SK-N-SH (cell line): Measurements from ENCODE around the gene P2RY6. TPM values are rescaled to one million over a fixed set of nuclear protein-coding genes. Genes with fewer than 3 reads are reported as not detected.

Experiments
- CTCF ChIA-PET: fragments of 300-600, 350-600 bp; formaldehyde crosslinking; extraction: SDS; loops from one replicate; lab custom pipeline; 2021; lab: Yijun Ruan, JAX
- POLR2A ChIA-PET: fragments of 350-600 bp; sonication (Branson Sonifier 250); formaldehyde crosslinking; extraction: SDS; loops from one replicate; lab custom pipeline; 2020; ENCODE audit warnings: antibody characterized with exemption, inconsistent platforms; lab: Yijun Ruan, JAX
- DNase-seq: peaks from one replicate; pipeline ENCODE4 v3.0.0; 2012
- H2AFZ ChIP-seq: fragments of 200-600 bp; sonication (generic); 2 replicates; pipeline ENCODE4 v1.8.1; 2016; ENCODE audit warnings: antibody characterized with exemption, mild to moderate bottlenecking, low read depth
- H3F3A ChIP-seq: fragments of 200-600 bp; sonication (generic); replicated peaks from 2 replicates; pipeline ENCODE3; 2016; ENCODE audit warnings: antibody characterized with exemption, mild to moderate bottlenecking; ENCODE audit not compliant: insufficient read depth
- H3K27ac ChIP-seq, 2 experiments: fragments of 200-500 bp in 1 of 2; fragments of 200-600 bp in 1 of 2; sonication (Bioruptor generic) in 1 of 2; sonication (generic), shearing (Covaris generic) in 1 of 2; 2 replicates each; pipeline versions ENCODE4 v1.5.1 to v1.6.1; 2014 to 2016; ENCODE audit warnings: low read depth in 2 of 2, inconsistent platforms in 1 of 2, low read length in 1 of 2, mild to moderate bottlenecking in 1 of 2, mixed read lengths in 1 of 2
- H3K27me3 ChIP-seq: fragments of 200-600 bp; sonication (generic), shearing (Covaris generic); 2 replicates; pipeline ENCODE4 v1.6.1; 2016; ENCODE audit warnings: mixed run types; ENCODE audit not compliant: insufficient read depth
- H3K36me3 ChIP-seq, 2 experiments: fragments of 200-500 bp in 1 of 2; fragments of 200-600 bp in 1 of 2; sonication (Bioruptor generic) in 1 of 2; sonication (generic) in 1 of 2; replicated peaks in 1 of 2; 2 replicates each; pipeline versions ENCODE3 to v1.5.1; 2014 to 2016; ENCODE audit warnings: low read length in 1 of 2, mild to moderate bottlenecking in 1 of 2; ENCODE audit not compliant: insufficient read depth in 2 of 2, control insufficient read depth in 1 of 2
- H3K4me1 ChIP-seq, 2 experiments: fragments of 200-500 bp in 1 of 2; fragments of 200-600 bp in 1 of 2; sonication (Bioruptor generic) in 1 of 2; sonication (generic), shearing (Covaris generic) in 1 of 2; 2 replicates each; pipeline versions ENCODE4 v1.5.1 to v1.6.1; 2014 to 2016; ENCODE audit warnings: low read depth in 1 of 2, low read length in 1 of 2, mixed run types in 1 of 2; ENCODE audit not compliant: insufficient read depth in 2 of 2, control insufficient read depth in 1 of 2
- H3K4me2 ChIP-seq: fragments of 200-600 bp; sonication (generic), shearing (Covaris generic); 2 replicates; pipeline ENCODE4 v1.6.1; 2017; ENCODE audit warnings: mixed run types
- H3K4me3 ChIP-seq, 2 experiments: fragments of 200-500 bp in 1 of 2; fragments of 200-600 bp in 1 of 2; sonication (Bioruptor generic) in 1 of 2; sonication (generic), shearing (Covaris generic) in 1 of 2; 2 replicates each; pipeline versions ENCODE4 v1.5.1 to v1.8.1; 2014 to 2016; ENCODE audit warnings: low read depth in 2 of 2, inconsistent platforms in 1 of 2, low read length in 1 of 2, mild to moderate bottlenecking in 1 of 2, mixed read lengths in 1 of 2, moderate library complexity in 1 of 2
- H3K79me2 ChIP-seq: fragments of 200-600 bp; sonication (generic); 2 replicates; pipeline ENCODE4 v1.8.1; 2017; ENCODE audit warnings: mild to moderate bottlenecking; ENCODE audit not compliant: insufficient read depth
- H3K9ac ChIP-seq: fragments of 200-600 bp; sonication (generic); 2 replicates; pipeline ENCODE4 v1.6.1; 2017; ENCODE audit warnings: mixed run types
- H3K9me2 ChIP-seq: fragments of 200-600 bp; sonication (generic); 2 replicates; pipeline ENCODE4 v1.6.1; 2017; ENCODE audit warnings: mixed run types
- H3K9me3 ChIP-seq: fragments of 200-600 bp; sonication (generic); 2 replicates; pipeline ENCODE4 v1.6.1; 2017; ENCODE audit warnings: mixed run types, mild to moderate bottlenecking, moderate library complexity
- H4K20me1 ChIP-seq: fragments of 200-600 bp; sonication (generic); 2 replicates; pipeline ENCODE4 v1.6.1; 2017; ENCODE audit warnings: mild to moderate bottlenecking, mixed run types; ENCODE audit not compliant: insufficient read depth
- CTCF ChIP-seq: fragments of 200-600 bp; sonication (generic); IDR thresholded peaks from 2 replicates; pipeline ENCODE4 v1.6.1; 2017; ENCODE audit warnings: antibody characterized with exemption, mild to moderate bottlenecking, moderate library complexity
- EP300 ChIP-seq, 2 experiments: IDR thresholded peaks; 2 replicates each; pipeline versions ENCODE4 v1.4.0 to v1.6.1; 2012; ENCODE audit warnings: borderline replicate concordance in 1 of 2, low read depth in 1 of 2, low read length in 1 of 2
- EZH2phosphoT487 ChIP-seq: fragments of 200-600 bp; sonication (generic); IDR thresholded peaks from 2 replicates; pipeline ENCODE4 v1.6.1; 2017; ENCODE audit warnings: low read depth, mixed run types, mild to moderate bottlenecking, antibody characterized with exemption, moderate library complexity, borderline replicate concordance
- GATA2 ChIP-seq: sonication (generic); formaldehyde crosslinking; IDR thresholded peaks from 2 replicates; pipeline ENCODE4 v1.5.0; 2020; ENCODE audit warnings: mild to moderate bottlenecking, missing genetic modification reagents
- IRF3 ChIP-seq: fragments of 150-350 bp; IDR thresholded peaks from 2 replicates; pipeline ENCODE4 v1.6.1; 2016; ENCODE audit warnings: mild to moderate bottlenecking, low read depth, low read length
- MAX ChIP-seq: IDR thresholded peaks from 2 replicates; pipeline ENCODE4 v1.4.0; 2012; ENCODE audit warnings: low read depth
- MEF2A ChIP-seq: IDR thresholded peaks from 2 replicates; pipeline ENCODE4 v1.4.0; 2012; ENCODE audit warnings: low read depth, borderline replicate concordance
- MXI1 ChIP-seq: IDR thresholded peaks from 2 replicates; pipeline ENCODE4 v1.6.1; 2012; ENCODE audit warnings: mild to moderate bottlenecking, low read depth, low read length, improper control_type of control experiment
- NFIC ChIP-seq: IDR thresholded peaks from 2 replicates; pipeline ENCODE4 v1.4.0; 2012; ENCODE audit warnings: borderline replicate concordance
- NRF1 ChIP-seq: IDR thresholded peaks from 2 replicates; pipeline ENCODE4 v1.6.1; 2012; ENCODE audit warnings: low read depth, mild to moderate bottlenecking, low read length
- REST ChIP-seq: IDR thresholded peaks from 2 replicates; pipeline ENCODE4 v1.6.1; 2012; ENCODE audit warnings: mild to moderate bottlenecking, low read depth, low read length, moderate library complexity
- RFX5 ChIP-seq: IDR thresholded peaks from 2 replicates; pipeline ENCODE4 v1.6.1; 2012; ENCODE audit warnings: mild to moderate bottlenecking, improper control_type of control experiment, low read length
- SMC3 ChIP-seq: IDR thresholded peaks from 2 replicates; pipeline ENCODE4 v1.6.1; 2012; ENCODE audit warnings: low read depth, low read length, improper control_type of control experiment
- TCF12 ChIP-seq: IDR thresholded peaks from 2 replicates; pipeline ENCODE4 v1.4.0; 2012
- USF2 ChIP-seq: fragments of 150-350 bp; IDR thresholded peaks from 2 replicates; pipeline ENCODE4 v1.6.1; 2017; ENCODE audit warnings: antibody characterized with exemption, low read length, low read depth, borderline replicate concordance
- WGBS: methylation state at CpG from one replicate; pipeline ENCODE4 v1.1.6; 2017; ENCODE audit warnings: low lambda C conversion rate; 5-methylcytosine and 5-hydroxymethylcytosine counted together
- polyA plus RNA-seq, 3 experiments: library from polyadenylated mRNA; depleted of rRNA; stranded (reverse); fragments of >200 nt; gene quantifications; 2 replicates each; pipeline ENCODE4 v1.2.3, GENCODE V29; 2012

The P2RY6 gene
- polyA plus RNA-seq, 1 of the 3 experiments (the other 2 are of a cell fraction), result 0.15 TPM

GRCh38 chr11:73333640-73334383 lies 61.7 kb downstream of the P2RY6 start (continued):
- TF ChIP-seq IRF3 (no peak), RFX5 (no peak), MXI1 (no peak), REST (no peak), CTCF (no peak), NRF1 (no peak)

- ChIA-PET CTCF (interaction anchor here (0.7 to 10.6 kb wide), 39 partner anchors 10 to 568 kb away, joined by 3 to 395 read pairs (median 6); partner anchors contain the start of genes ARHGEF17 and RELT), POLR2A (interaction anchor here (0.7 to 1.5 kb wide), 3 partner anchors 20 to 59 kb away, joined by 3 to 19 read pairs (median 3); partner anchors contain the start of gene ARHGEF17)
- Histone ChIP-seq H3K9me3 (no peaks in the 10 kb centered on the region), H3K9me2 (no peaks in the 10 kb centered on the region), H3K27me3 (no peaks in the 10 kb centered on the region), H3K4me1 (peaks cover 54% of the 10 kb centered on the region in 2 experiments), H3K27ac (peak overlapping the region; percentile 97 to 98), H3K9ac (peak overlapping the region; percentile 65; the same call in 1 of the 2 replicates), H3K36me3 (peaks cover 2 to 12% of the 10 kb centered on the region in 2 experiments), H3K4me2 (peak overlapping the region; percentile 80), H3K4me3 (peak overlapping the region; percentile 1 to 7; a peak in 2 of 4 replicates), H3F3A (peaks cover 44% of the 10 kb centered on the region), H2AFZ (no peak overlapping the region), H4K20me1 (peaks cover 40% of the 10 kb centered on the region), H3K79me2 (peaks cover 97% of the 10 kb centered on the region)
- DNase-seq, result peak; percentile 83
- 6% methylated on average over 5 of the region's 6 CpGs for WGBS
- TF ChIP-seq EZH2phosphoT487 (no peak), EP300 (IDR thresholded peaks at IDR 0.05; ENCODE audit: borderline replicate concordance in 1 of 2, low read depth in 1 of 2, low read length in 1 of 2) (peak in 1 of 2 experiments; percentile 17; a peak in 2 of 4 replicates), USF2 (no peak), GATA2 (no peak; the same call in 1 of the 2 replicates), NFIC (peak; percentile 96), SMC3 (peak; percentile 22; the same call in 1 of the 2 replicates), MEF2A (no peak), CTCF (no peak), TCF12 (peak; percentile 78), MAX (peak; percentile 63)
Measured at GRCh38 chr11:73334384-73335203, 62.5 kb downstream of the P2RY6 start.
